ENCODE measurements around the gene NMT2.

DNA sequence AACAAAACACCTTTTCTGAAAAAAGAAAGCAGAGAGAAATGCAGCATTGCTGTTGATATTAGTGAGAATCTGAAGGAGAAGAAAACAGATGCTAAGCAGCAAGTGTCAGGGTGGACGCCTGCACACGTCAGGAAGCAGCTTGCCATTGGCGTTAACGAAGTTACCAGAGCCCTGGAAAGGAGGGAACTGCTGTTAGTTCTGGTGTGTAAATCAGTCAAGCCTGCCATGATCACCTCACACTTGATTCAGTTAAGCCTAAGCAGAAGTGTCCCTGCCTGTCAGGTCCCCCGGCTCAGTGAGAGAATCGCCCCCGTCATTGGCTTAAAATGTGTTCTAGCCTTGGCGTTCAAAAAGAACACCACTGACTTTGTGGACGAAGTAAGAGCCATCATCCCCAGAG, 65.0 kb downstream of the NMT2 start:
- TF ChIP-seq CTCF (IDR thresholded peaks at IDR 0.05) (no peak), POLR2AphosphoS5 (IDR thresholded peaks at IDR 0.05; ENCODE audit: insufficient read depth in 1 of 2, low read depth in 1 of 2) (no peak)
